Measurements from ENCODE around the gene C1QTNF1. TPM values are rescaled to one million over a fixed set of nuclear protein-coding genes. Genes with fewer than 3 reads are reported as not detected.

C1QTNF1 gene
- total RNA-seq, 2 experiments from 2014 or later = 0.13 to 0.14 TPM

DNA sequence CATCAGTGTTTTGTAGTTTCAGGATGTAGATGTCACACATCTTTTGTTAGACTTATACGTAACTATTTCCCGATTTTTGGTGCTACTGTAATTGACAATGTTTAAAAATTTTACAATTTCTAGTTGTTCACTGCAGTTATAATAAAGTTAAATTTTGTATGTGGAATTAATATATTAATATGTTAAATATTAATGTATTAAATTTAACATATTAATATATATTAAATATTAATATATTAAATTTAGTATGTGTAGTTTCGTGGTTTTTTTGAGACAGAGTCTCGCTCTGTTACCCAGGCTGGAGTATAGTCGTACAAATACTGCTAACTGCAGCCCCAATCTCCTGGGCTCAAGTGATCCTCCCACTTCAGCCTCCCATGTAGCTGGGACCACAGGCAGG lies 38.6 kb upstream of the C1QTNF1 start:
- ChIA-PET CTCF (interaction anchor here (1.0 to 2.2 kb wide), 4 partner anchors 14 to 82 kb away, joined by 3 to 16 read pairs (median 6); no protein-coding TSS in a partner anchor), POLR2A (interaction anchor here (0.8 kb wide), 1 partner anchor 47 kb away, joined by 3 read pairs; no protein-coding TSS in a partner anchor)
- Mint-ChIP-seq H3K36me3 (ENCODE audit: low read depth) (peaks cover 3% of the 10 kb centered on the region), H3K4me1 (ENCODE audit: low read depth) (peaks cover 15% of the 10 kb centered on the region), H3K27ac (no peak overlapping the region), H3K4me3 (no peak overlapping the region), H3K27me3 (no peaks in the 10 kb centered on the region), H3K9me3 (no peaks in the 10 kb centered on the region)
- no peak for DNase-seq
- no peak for ATAC-seq
- TF ChIP-seq, protein P1, sequence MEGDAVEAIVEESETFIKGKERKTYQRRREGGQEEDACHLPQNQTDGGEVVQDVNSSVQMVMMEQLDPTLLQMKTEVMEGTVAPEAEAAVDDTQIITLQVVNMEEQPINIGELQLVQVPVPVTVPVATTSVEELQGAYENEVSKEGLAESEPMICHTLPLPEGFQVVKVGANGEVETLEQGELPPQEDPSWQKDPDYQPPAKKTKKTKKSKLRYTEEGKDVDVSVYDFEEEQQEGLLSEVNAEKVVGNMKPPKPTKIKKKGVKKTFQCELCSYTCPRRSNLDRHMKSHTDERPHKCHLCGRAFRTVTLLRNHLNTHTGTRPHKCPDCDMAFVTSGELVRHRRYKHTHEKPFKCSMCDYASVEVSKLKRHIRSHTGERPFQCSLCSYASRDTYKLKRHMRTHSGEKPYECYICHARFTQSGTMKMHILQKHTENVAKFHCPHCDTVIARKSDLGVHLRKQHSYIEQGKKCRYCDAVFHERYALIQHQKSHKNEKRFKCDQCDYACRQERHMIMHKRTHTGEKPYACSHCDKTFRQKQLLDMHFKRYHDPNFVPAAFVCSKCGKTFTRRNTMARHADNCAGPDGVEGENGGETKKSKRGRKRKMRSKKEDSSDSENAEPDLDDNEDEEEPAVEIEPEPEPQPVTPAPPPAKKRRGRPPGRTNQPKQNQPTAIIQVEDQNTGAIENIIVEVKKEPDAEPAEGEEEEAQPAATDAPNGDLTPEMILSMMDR (IDR thresholded peaks at IDR 0.05) = no peak
- intact Hi-C loops (cut with micrococcal nuclease) = no loop called here

DNA sequence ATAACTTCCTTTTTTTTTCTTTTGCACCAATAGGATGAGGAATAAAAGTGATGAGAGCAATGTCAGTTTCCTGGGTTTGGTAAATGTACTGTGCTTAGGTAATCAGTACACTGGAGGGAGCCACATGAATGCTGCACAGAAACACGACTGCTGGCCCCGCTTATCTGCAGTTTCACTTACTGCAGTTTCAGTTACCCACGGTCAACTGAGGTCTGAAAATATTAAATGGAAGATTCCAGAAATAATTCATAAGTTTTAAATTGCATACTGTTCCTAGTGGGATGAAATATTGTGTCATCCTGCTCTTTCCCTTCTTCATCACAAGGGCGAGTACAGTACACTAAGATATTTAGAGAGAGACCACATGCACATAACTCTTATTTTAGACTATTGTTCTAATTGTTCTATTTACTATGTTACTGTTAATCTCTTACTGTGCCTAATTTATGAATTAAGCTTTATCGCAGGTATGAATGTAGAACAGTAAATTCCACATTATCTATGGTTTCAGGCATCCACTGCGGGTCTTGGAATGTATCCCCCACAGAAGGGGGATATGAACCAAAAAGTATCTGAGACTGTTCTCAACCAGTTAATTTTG lies 37.8 kb upstream of the C1QTNF1 start:
- peak; percentile 57 for DNase-seq
- H3K36me3 Mint-ChIP-seq (ENCODE audit: low read depth) = peaks cover 7% of the 10 kb centered on the region
- H3K27me3 Mint-ChIP-seq = no peaks in the 10 kb centered on the region
- H3K4me1 Mint-ChIP-seq (ENCODE audit: low read depth) = peaks cover 15% of the 10 kb centered on the region
- CTCF ChIA-PET = interaction anchor here (1.0 to 2.2 kb wide), 4 partner anchors 15 to 81 kb away, joined by 3 to 16 read pairs (median 6); no protein-coding TSS in a partner anchor
- ATAC-seq = peak; percentile 80
- intact Hi-C loops (cut with micrococcal nuclease) = no loop called here
- TF ChIP-seq, protein P1 (IDR thresholded peaks at IDR 0.05) = peak; percentile 50
- no peaks in the 10 kb centered on the region for H3K9me3 Mint-ChIP-seq
- no peak overlapping the region for H3K27ac Mint-ChIP-seq
- peak overlapping the region; percentile 45 for H3K4me3 Mint-ChIP-seq
- POLR2A ChIA-PET = interaction anchor here (0.8 kb wide), 1 partner anchor 48 kb away, joined by 3 read pairs; no protein-coding TSS in a partner anchor

DNA sequence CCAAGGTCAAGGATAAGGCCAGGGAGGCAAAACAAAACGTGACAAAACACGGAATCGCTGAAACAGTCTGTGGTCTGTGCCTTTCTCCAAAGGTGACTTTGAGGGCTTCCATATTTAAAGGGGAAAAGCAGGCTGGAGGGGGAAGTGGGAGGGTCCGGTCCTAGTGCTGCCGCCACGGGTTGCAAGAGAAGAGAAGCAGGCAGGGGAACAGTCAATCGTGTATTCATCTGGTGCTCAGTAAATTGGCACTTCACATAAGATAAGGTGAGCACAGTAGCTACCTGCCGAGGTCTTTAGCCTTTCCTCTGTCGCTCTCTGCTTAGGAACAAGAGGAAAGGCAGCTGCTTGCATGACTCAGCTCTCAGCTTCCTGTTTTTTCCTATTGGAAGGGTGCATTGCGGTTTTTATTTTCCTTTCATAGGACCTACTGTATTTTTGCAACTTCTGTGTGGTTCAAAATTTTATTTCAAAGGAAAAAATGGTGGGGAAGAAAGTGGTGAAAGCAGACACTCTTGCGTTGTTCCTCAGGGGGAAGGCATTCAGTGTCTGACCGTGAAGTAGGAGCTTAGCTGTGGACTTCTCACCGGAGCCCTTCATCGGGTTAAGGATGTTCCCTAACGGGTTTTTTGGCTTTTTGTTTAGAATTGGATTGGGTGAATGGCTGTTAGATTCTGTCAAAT lies 37.2 kb upstream of the C1QTNF1 start:
- ChIA-PET POLR2A (no interaction called here), CTCF (interaction anchor here (1.5 to 2.2 kb wide), 3 partner anchors 16 to 57 kb away, joined by 3 to 16 read pairs (median 8); no protein-coding TSS in a partner anchor)
- H3K9me3 Mint-ChIP-seq = no peaks in the 10 kb centered on the region
- ATAC-seq (peak; percentile 56), DNase-seq (no peak)
- H3K27me3 Mint-ChIP-seq = no peaks in the 10 kb centered on the region
- TF ChIP-seq, protein P1 (IDR thresholded peaks at IDR 0.05) = no peak
- H3K4me1 Mint-ChIP-seq (ENCODE audit: low read depth) = peaks cover 15% of the 10 kb centered on the region
- intact Hi-C loops (cut with micrococcal nuclease) = no loop called here
- H3K27ac Mint-ChIP-seq = no peak overlapping the region
- peak overlapping the region; percentile 45 for H3K4me3 Mint-ChIP-seq
- H3K36me3 Mint-ChIP-seq (ENCODE audit: low read depth) = peaks cover 11% of the 10 kb centered on the region

- no peaks in the 10 kb centered on the region for H3K27me3 Mint-ChIP-seq
- H3K27ac Mint-ChIP-seq = no peak overlapping the region
- intact Hi-C loops (cut with micrococcal nuclease) = no loop called here
- TF ChIP-seq, protein P1 (IDR thresholded peaks at IDR 0.05) = no peak
- ChIA-PET CTCF (interaction anchor here (0.9 to 1.2 kb wide), 2 partner anchors 54 to 57 kb away, joined by 3 to 5 read pairs; no protein-coding TSS in a partner anchor), POLR2A (no interaction called here)
- peaks cover 18% of the 10 kb centered on the region for H3K4me1 Mint-ChIP-seq (ENCODE audit: low read depth)
- DNase-seq (no peak), ATAC-seq (no peak)
- no peak overlapping the region for H3K4me3 Mint-ChIP-seq
- no peaks in the 10 kb centered on the region for H3K9me3 Mint-ChIP-seq
- H3K36me3 Mint-ChIP-seq (ENCODE audit: low read depth) = peaks cover 15% of the 10 kb centered on the region
Observed at GRCh38 chr17:78988152-78988551, 35.8 kb upstream of the C1QTNF1 start.

Measured in activated CD8-positive, alpha-beta T cell treated with anti-CD3 and anti-CD28 coated beads for 36 hours (primary cell).